ENCODE data around the gene TMOD4. TPM values are rescaled to one million over a fixed set of nuclear protein-coding genes. Genes with fewer than 3 reads are reported as not detected.

Gene TMOD4
- total RNA-seq, 1 experiment from 2014 or later: 0.79 TPM

DNA sequence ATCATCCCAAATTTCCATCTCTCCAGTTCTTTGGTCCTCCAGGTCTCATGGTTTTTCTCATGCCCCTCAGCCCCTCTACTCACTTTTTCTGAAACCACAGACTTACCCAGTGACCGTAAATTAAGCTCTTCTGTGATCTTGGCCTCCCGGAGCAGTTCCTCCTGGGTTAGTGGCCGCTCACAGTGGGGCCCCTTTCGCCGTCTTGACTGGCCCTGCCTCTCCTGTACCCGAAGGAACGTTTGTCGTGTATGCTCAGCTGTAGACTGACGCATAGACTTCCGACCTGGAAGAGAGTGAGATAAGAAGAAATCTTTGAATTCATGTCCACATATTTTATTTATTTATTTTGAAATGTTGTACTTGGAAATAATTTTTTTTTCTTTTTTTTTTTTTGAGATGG, 8.4 kb upstream of the TMOD4 start:
- peaks cover 9% of the 10 kb centered on the region for H3K4me1 Mint-ChIP-seq
- peaks cover 58% of the 10 kb centered on the region for H3K36me3 Mint-ChIP-seq
- ChIA-PET POLR2A (interaction anchor here (0.7 kb wide), 1 partner anchor 16 kb away, joined by 3 read pairs; no protein-coding TSS in a partner anchor), CTCF (no interaction called here)
- ATAC-seq (no peak), DNase-seq (ENCODE audit: low spot score) (no peak)
- H3K27ac Mint-ChIP-seq: no peak overlapping the region
- no peak overlapping the region for H3K4me3 Mint-ChIP-seq
- no peaks in the 10 kb centered on the region for H3K27me3 Mint-ChIP-seq (ENCODE audit: low read depth)
- TF ChIP-seq, protein P1, sequence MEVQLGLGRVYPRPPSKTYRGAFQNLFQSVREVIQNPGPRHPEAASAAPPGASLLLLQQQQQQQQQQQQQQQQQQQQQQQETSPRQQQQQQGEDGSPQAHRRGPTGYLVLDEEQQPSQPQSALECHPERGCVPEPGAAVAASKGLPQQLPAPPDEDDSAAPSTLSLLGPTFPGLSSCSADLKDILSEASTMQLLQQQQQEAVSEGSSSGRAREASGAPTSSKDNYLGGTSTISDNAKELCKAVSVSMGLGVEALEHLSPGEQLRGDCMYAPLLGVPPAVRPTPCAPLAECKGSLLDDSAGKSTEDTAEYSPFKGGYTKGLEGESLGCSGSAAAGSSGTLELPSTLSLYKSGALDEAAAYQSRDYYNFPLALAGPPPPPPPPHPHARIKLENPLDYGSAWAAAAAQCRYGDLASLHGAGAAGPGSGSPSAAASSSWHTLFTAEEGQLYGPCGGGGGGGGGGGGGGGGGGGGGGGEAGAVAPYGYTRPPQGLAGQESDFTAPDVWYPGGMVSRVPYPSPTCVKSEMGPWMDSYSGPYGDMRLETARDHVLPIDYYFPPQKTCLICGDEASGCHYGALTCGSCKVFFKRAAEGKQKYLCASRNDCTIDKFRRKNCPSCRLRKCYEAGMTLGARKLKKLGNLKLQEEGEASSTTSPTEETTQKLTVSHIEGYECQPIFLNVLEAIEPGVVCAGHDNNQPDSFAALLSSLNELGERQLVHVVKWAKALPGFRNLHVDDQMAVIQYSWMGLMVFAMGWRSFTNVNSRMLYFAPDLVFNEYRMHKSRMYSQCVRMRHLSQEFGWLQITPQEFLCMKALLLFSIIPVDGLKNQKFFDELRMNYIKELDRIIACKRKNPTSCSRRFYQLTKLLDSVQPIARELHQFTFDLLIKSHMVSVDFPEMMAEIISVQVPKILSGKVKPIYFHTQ (CRISPR knock-in tag; IDR thresholded peaks at IDR 0.05): no peak
- TF ChIP-seq, protein P2, sequence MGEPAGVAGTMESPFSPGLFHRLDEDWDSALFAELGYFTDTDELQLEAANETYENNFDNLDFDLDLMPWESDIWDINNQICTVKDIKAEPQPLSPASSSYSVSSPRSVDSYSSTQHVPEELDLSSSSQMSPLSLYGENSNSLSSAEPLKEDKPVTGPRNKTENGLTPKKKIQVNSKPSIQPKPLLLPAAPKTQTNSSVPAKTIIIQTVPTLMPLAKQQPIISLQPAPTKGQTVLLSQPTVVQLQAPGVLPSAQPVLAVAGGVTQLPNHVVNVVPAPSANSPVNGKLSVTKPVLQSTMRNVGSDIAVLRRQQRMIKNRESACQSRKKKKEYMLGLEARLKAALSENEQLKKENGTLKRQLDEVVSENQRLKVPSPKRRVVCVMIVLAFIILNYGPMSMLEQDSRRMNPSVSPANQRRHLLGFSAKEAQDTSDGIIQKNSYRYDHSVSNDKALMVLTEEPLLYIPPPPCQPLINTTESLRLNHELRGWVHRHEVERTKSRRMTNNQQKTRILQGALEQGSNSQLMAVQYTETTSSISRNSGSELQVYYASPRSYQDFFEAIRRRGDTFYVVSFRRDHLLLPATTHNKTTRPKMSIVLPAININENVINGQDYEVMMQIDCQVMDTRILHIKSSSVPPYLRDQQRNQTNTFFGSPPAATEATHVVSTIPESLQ (CRISPR knock-in tag; IDR thresholded peaks at IDR 0.05): no peak
- TF ChIP-seq, protein P3, sequence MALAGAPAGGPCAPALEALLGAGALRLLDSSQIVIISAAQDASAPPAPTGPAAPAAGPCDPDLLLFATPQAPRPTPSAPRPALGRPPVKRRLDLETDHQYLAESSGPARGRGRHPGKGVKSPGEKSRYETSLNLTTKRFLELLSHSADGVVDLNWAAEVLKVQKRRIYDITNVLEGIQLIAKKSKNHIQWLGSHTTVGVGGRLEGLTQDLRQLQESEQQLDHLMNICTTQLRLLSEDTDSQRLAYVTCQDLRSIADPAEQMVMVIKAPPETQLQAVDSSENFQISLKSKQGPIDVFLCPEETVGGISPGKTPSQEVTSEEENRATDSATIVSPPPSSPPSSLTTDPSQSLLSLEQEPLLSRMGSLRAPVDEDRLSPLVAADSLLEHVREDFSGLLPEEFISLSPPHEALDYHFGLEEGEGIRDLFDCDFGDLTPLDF (CRISPR knock-in tag; IDR thresholded peaks at IDR 0.05): no peak
- TF ChIP-seq SMAD3 (CRISPR knock-in tag; IDR thresholded peaks at IDR 0.05; ENCODE audit: borderline replicate concordance): no peak
- no peak for TF ChIP-seq ZNF671 (CRISPR knock-in tag; IDR thresholded peaks at IDR 0.05)
- TF ChIP-seq ZNF232 (CRISPR knock-in tag; IDR thresholded peaks at IDR 0.05): no peak
- TF ChIP-seq ZNF121 (CRISPR knock-in tag; IDR thresholded peaks at IDR 0.05): no peak
- TF ChIP-seq MXD4 (CRISPR knock-in tag; IDR thresholded peaks at IDR 0.05; ENCODE audit: borderline replicate concordance): no peak
- TF ChIP-seq, protein P4, sequence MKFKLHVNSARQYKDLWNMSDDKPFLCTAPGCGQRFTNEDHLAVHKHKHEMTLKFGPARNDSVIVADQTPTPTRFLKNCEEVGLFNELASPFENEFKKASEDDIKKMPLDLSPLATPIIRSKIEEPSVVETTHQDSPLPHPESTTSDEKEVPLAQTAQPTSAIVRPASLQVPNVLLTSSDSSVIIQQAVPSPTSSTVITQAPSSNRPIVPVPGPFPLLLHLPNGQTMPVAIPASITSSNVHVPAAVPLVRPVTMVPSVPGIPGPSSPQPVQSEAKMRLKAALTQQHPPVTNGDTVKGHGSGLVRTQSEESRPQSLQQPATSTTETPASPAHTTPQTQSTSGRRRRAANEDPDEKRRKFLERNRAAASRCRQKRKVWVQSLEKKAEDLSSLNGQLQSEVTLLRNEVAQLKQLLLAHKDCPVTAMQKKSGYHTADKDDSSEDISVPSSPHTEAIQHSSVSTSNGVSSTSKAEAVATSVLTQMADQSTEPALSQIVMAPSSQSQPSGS (CRISPR knock-in tag; IDR thresholded peaks at IDR 0.05; ENCODE audit: borderline replicate concordance, low read depth): no peak
- no peaks in the 10 kb centered on the region for H3K9me3 Mint-ChIP-seq

DNA sequence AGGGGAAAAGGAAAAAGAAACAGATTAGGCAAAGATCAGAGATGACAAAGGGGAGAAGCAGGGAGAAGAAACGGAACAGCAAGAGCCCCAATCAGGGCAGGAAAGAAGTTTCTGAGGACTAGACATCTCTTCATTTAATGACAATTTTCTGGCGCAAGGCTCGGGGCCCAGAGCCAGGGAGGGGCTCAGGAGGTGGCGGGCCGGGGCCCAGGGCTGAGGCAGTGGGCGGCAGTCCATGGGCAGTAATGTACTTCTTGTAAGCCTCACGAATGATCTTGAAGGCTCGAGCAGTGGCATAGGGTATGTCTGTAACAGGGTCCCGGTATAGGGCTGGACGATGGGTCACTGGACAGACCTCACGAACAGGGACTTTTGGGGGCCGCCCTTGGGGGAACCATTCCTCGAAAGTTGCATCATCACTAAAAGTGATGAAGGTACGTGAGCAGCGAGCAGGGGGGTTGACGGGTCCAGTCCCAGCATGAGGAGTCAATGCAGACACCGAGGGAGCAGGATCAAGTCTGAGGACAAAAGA, 799 bp upstream of the TMOD4 start:
- DNase-seq (ENCODE audit: low spot score) (no peak), ATAC-seq (no peak)
- no peaks in the 10 kb centered on the region for H3K4me1 Mint-ChIP-seq
- TF ChIP-seq GRHL2 (CRISPR knock-in tag; IDR thresholded peaks at IDR 0.05; ENCODE audit: insufficient replicate concordance, severe bottlenecking): no peak
- H3K4me3 Mint-ChIP-seq: no peak overlapping the region
- no peak overlapping the region for H3K27ac Mint-ChIP-seq
- H3K27me3 Mint-ChIP-seq (ENCODE audit: low read depth): no peaks in the 10 kb centered on the region
- H3K36me3 Mint-ChIP-seq: peaks cover 48% of the 10 kb centered on the region
- CTCF ChIA-PET: interaction anchor here (0.7 to 1.9 kb wide), 5 partner anchors 10 to 124 kb away, joined by 3 to 8 read pairs (median 6); partner anchors contain the start of genes LYSMD1, SCNM1 and VPS72
- POLR2A ChIA-PET: no interaction called here
- H3K9me3 Mint-ChIP-seq: no peaks in the 10 kb centered on the region

DNA sequence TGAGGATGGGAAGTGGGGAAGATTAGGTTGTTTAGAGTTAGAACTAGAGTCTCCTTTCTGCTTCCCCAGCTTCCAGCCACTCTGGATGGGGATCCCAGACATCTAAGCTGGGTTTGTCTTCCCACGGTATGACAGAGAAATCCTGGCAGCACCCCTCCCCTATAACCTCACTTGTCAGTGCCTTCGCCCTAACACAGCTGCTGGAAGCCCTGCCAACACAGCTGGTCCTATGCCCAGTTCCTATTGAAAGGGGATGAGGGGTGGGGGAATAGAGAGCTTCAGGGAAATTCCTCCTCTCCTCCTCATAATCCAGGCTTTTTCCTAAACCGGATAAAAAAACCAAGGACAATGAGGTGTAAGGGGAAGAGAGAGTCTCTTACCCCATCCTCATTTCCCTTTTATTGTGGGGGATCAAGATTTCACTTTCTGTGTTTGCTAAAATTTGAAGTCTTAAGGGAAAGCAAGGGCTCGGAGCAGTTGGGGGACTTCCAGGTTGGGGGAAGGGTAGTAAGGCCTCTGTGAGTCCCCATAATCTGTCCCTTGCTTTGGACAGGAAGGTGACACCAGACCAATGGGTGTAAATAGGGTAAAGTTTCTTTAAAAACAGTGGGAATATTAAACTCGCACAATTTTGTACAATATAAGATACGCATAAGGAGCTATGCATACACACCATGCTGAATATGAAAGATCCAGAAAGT, 590 bp downstream of the TMOD4 start:
- peaks cover 34% of the 10 kb centered on the region for H3K36me3 Mint-ChIP-seq
- ChIA-PET CTCF (interaction anchor here (0.5 to 1.9 kb wide), 5 partner anchors 9 to 195 kb away, joined by 3 to 13 read pairs (median 7); partner anchors contain the start of genes LYSMD1, SCNM1 and VPS72), POLR2A (no interaction called here)
- TF ChIP-seq, protein P5, sequence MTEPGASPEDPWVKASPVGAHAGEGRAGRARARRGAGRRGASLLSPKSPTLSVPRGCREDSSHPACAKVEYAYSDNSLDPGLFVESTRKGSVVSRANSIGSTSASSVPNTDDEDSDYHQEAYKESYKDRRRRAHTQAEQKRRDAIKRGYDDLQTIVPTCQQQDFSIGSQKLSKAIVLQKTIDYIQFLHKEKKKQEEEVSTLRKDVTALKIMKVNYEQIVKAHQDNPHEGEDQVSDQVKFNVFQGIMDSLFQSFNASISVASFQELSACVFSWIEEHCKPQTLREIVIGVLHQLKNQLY (CRISPR knock-in tag; IDR thresholded peaks at IDR 0.05): no peak
- DNase-seq (ENCODE audit: low spot score) (no peak), ATAC-seq (no peak)
- H3K27me3 Mint-ChIP-seq (ENCODE audit: low read depth): no peaks in the 10 kb centered on the region
- no peaks in the 10 kb centered on the region for H3K4me1 Mint-ChIP-seq
- H3K4me3 Mint-ChIP-seq: no peak overlapping the region
- no peak overlapping the region for H3K27ac Mint-ChIP-seq
- no peaks in the 10 kb centered on the region for H3K9me3 Mint-ChIP-seq
